DMS79 treated with DMSO at 0.1 percent for 48 hours (cell line): ENCODE data around the gene MLPH.
"Not testable (repeated sequence)": the region's sequence is repeated elsewhere in the genome, so short reads cannot be mapped to it uniquely, and the experiment has no call there.

Experiments
- DNase-seq: peaks from one replicate; lab custom pipeline; 2025; lab: John Stamatoyannopoulos, UW

Gene MLPH

DNA sequence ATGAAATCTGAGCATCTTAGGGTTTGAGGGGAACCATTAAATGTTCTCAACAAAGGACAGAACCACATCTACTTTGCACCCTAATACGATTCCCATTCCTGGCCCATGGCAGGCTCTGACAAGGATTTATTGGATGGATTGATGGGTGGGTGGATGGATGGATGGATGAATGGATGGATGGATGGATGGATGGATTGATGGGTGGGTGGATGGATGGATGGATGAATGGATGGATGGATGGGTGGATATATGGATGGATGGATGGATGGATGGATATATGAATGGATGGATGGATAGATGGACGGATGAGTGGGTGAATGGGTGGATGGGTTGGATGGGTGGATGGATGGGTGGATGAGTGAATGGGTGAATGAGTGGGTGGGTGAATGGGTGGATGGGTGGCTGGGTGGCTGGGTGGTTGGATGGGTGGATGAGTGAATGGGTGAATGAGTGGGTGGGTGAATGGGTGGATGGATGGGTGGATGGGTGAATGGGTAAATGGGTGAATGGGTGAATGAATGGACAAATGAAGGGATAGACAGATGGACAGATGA lies 29.6 kb upstream of the MLPH start:
- no peak for DNase-seq

DNA sequence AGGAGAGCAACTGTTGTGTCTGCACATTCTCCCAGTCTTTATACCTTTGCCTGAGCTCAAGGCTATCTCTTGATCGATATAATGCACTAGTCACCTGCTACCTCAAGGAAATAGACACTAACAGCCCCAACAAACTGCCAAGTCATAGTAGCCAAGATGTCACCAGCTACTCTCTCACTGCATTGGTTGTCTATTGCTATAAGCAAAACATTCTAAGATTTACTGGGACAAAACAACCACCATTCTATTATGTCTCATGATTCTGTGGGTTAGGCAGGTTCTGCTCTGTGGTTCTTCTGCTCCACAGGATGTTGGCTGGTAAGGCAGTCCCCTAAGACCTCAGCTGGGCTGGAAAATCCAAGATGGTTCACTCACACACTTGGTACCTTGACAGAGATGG lies 28.5 kb upstream of the MLPH start:
- no peak for DNase-seq

DNA sequence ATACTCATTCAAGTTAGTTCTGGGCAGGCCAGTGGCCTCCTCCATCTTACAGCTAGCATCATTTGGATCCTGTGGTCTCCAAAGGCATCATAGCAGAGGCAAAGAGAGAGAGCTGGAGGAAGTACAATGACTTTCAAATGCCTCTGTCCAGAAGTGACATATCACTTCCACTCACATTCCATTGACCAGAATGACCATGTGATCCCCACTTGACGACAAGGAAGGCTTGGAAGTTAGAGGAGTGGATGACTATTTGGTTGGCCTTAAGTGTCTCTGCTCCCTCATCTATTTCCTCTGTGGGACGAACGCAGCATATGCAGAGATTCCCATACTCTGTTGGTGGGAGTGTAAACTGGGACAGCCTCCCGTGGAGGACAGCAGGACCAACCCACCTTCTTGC lies 27.8 kb upstream of the MLPH start:
- no peak for DNase-seq

DNA sequence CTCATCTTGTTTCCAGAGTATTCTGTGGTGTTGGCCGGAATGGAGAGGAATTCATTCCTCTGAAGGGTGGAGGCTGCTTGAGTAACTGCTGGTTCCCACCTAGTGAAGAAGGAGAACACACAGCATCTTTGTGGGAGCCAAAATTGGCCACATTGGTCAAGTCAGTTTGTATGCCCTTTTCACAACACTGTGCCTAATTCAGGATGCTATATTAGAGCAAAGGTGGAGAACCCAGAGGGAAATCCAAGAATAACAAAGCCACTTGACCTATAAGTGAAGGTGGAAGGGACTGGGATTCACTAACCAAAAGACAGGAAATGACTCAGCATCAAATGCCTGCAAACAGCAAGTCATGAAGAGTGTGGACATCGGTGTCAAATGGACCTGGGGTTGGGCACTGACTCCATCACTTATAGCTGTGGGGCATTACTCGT lies 27.3 kb upstream of the MLPH start:
- no peak for DNase-seq

DNA sequence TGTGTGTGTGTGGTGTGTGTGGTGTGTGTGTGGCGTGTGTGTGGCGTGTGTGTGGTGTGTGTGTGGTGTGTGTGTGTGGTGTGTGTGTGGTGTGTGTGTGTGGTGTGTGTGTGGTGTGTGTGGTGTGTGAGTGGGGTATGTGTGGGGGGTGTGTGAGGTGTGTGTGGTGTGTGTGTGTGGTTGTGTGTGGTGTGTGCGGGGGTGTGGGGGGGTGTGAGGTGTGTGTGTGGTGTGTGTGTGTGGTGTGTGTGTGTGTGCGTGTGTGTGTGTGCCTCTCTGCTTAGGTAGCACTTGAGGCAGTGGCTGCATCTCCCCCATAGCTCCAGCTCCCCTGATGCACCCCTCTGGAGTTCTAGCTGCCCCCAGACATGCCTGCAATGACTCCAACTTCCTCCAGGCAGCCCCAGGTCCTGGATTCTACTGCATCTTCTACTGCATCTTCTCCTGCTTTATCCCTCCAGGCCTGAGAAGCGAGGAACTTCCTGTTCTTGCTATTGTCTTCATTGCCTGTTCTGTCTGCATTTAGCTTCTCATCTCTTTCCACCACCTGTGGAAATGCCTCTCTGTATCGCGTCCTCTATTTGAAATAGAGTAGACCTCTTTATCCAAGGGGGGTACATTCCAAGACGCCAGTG lies 22.2 kb upstream of the MLPH start:
- DNase-seq, result no peak

DNA sequence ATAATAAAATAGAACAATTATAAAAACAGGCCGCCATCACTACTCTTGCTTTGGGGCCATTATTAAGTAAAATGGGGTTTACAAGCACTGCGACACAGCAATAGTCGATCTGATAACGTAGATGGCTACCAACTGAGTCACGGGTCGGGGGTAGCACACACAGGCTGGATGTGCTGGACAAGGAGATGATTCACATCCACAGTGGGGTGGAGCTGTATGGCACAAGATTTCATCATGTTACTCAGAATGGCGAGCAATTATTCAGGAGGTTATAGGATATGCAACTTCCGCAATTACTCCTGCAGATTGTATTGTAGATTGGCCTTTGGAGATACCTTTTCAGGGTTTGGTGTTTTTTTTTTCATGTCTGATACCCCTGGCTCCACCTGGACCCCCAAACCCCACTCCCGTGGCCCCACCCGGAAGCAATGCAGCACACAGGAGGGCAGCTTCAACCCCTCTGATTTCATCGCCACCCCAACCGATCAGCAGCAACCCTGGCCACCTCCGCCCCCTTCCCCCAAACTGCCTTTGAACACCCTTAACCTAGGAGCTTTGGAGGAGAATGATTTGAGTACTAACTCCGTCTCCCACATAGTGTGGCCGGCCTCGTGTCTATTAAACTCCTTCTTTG lies 21.4 kb upstream of the MLPH start:
- DNase-seq, result no peak

DNA sequence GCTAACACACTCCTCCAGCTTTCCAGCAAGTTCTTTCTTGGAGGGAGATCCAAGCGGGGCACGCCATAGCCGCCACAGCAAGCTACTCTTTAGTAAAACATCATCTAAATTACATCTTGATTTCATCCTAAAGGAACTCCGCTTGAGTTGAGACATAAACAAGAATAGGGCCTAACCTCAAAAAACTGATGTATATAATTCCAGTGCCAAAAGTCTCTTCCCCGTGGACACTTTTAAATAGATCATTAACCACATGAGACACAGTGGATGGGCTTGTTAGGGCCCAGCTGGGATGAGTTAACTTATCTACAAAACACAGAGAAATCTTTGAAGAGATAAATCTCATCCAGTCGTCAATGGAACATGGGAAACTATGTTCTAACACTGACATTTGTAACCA lies 20.8 kb upstream of the MLPH start:
- DNase-seq, result no peak

DNA sequence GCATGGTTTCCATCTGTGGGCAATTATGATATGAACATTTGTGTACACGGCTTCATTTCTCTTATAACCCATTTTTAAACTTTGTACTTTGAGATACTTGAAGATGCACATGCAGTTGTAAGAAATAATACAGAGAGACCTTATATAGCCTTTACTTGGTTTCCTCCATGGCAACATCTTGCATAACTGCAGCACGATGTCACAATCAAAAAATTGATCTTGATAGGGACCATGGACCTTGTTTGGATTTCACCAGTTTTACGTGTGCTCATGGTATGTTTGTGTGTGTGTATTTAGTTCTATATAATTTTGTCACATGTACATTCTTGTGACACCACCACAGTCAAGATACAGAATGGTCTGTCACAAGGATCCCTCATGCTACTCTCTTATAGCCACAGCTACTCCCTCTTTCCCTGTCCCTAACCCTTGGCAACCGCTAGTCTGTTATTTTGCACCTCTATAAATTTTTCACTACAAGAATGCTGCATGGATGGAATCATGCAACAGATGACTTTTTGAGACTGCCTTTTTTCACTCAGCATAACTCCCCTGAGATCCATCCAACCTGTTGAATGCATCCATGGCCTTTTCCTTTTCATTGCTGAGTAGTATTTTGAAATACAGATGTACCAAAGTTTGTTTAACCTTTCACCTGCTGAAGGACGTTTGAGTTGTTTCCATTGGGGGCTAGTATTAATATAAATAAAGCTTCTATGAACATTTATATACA lies 19.4 kb upstream of the MLPH start:
- no peak for DNase-seq

DNA sequence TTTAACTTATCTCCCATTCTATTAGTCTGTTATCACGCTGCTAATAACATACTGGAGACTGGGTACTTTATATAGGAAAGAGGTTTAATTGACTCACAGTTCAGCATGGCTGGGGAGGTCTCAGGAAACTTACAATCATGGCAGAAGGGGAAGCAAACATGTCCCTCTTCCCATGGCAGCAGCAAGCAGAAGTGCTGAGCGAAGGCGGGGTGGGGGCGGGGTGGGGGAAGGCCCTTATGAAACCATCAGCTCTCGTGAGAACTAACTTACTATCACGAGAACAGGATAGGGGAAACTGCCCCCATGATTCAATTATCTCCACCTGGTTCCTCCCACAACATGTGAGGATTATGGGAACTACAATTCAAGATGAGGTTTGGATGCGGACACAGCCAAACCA lies 17.6 kb upstream of the MLPH start:
- DNase-seq, result not testable (repeated sequence)

DNA sequence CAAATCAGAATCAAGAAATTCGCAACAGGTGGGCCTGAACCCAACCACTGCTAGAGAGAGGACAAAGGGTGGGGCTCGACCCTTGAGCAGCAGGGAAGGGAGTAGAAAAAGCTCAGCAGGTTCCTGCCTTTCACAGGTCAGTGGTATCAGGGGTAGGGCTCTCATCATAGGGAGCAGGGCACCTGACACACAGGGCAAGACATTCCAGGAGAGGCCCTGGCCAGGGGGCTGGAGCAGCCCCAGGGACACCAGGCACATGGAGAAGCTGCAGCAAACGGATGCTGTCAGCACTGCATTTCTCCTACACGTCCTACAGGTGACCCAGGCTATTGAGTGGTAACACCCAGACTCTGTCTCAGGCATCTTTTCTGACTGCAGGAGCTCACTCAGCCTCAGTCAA lies 17.2 kb upstream of the MLPH start:
- no peak for DNase-seq

DNA sequence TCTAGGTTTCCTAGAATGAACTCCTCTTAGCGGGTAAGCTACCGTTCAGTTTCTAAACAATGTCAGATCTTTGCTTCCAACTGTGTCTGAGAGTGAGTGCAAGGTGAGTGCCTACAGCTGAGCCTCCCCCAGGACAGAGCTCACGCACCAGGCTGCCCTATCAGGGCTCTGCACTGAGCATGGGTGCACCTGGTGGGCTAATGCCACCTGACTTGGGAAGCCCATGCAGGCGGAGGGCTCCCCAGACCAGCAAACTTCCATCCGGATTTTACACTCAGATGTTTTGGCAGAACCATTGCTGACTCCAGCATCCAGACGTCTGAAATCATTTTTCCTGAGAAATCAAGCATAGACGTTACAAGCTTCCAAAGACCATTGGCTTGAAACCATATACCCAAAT lies 16.1 kb upstream of the MLPH start:
- DNase-seq, result no peak

DNA sequence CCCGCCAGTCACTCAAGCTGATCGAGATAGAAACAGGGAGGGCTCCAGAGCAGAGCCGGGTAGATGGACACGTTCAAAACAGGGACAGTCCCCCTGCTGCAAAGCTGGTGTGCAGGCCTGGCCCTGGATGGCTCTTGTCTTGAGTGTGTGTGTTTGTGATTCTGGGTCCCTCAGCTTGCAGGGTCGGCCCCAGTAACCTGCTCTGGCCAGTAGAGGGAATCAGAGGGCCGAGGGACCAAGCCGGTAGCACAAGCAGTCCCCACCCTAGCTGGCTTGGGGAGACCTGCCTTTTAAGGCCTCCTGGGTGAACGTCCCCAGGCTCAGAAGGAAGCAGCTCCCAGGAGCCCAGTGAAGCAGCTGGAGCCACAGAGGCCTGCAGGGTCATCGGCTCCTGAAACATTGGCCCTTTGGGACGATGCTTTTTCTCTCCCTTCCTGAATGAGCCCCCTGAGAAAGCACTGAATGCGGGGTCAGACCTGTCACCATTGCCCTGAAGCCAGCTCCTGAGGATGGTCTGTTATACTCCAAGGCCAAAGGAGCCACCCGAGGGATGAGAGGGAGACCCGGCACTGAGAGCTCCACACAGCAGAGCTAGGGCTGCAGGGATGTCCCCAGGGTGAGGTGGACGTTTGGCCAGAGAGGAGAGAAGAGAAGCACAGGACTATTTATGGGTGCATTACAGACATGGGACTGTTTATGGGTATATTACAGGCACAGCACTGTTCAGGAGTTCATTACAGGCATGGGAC lies 15.4 kb upstream of the MLPH start:
- DNase-seq, result no peak

DNA sequence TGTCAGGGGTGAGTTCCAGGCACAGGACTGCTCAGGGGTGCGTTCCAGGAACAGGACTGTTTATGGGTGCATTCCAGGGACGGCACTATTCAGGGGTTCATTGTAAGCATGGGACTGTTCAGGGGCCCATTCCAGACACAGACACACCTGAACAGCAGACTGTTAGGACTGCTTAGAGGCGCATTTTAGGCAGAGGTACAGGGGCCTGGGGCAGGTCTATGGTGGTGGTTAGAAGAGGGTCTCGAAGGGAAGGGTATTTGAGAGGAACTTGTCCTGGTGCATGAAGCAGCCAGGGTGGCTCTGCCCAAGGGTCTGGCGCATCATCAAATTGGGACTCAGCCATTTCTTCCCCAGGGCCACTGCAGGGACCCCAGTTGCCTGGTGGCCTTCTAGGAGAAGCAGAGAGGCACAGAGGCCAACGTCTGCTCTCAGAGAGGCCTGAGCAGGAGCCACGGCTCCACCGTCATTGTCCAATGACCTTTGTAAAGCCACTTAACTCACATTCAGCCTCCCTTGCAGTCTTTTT lies 14.8 kb upstream of the MLPH start:
- no peak for DNase-seq

DNA sequence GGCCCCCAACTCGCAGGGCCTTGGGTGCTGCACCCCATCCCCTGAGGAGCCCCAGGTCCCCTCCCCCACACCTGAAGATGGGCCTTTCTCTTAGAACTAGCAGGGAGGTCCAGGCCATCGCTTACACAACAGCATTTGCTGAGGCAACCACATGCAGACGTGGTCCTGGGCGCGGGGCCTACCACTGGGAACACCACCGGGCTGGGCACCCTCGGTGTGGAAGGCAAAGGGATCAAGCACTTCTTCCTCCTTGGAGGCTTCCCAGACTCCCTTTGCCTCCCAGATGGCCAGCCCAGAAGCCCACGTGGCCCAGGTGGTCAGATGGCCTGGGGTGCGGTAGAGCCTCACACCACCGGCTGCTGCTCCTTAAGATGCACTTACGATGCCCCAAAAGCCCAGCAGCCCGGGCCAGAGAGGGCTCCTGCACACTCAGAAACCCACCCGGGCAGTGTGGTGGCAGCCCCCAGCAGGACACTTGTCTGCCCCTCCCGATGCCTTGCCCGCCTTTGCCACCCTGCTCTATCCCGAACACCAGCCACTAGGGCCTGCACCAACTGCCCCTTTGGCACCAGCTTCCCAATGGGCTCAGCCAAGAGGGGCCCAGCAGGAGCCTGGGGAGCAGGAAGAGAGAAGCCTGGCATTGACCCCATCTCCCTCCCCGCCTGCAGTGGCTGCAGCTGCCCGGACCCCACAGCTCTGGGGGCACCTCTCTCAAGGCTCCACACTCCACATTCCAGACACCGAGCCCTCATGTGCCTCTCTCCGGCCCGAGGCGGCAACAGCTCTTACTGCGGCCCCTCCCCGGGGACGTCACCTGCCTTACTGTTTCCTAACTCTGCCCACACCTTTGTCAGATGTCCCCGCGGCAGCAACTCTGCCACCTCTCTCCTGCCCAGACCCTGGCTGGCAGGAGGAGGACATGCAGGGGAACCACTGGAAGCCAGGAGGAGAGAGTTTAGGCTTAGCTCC lies 13.9 kb upstream of the MLPH start:
- DNase-seq, result no peak

DNA sequence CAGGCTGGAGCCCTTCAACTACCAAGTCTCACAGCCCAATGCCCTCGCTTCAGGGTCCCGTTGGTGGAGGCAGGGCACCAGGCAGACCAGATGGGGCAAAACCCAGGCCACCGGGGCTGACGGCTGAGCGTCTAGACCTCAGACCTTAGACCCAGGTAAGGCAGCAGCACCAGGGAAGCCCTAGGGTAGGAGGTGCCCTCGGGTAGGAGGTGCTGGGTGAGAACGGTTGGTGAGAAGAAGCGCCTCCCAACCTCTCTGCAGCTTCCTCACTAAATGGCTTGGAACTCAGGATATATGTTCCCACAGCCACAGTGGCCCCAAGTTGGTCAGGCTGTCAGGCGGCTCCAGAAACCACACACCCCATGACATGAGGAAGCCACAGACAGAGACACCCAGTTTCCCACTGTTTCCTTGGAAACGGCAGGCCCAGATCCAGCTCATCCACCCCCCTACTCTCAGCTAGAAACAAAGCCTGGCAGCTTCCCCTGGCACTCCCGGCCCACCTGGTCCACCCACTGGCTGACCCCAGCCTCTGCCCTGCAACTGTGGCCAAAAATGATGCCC lies 13.1 kb upstream of the MLPH start:
- DNase-seq, result no peak

DNA sequence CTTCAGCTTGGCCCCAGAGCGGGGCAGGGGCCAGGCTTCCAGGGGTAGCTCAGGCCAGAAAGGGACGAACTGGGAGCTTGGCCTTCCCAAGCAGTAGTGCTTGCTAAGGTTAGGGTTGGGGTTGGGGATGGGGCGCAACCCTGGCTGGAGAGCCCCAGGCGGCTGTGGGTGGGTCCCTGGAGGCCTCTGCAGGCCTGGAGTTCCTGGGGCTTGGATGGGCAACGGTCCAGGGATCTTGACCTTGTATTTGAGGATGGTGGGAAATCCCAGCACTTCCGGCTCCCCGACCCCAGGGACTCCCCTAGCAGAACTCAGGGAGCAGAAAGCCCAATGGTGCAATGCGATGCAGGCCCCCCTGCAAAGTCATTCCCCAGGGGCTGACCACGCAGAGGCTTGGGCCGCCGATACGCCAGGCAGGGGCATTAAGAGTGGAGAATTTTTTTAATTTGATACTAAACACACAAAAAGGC lies 12.6 kb upstream of the MLPH start:
- DNase-seq, result no peak

DNA sequence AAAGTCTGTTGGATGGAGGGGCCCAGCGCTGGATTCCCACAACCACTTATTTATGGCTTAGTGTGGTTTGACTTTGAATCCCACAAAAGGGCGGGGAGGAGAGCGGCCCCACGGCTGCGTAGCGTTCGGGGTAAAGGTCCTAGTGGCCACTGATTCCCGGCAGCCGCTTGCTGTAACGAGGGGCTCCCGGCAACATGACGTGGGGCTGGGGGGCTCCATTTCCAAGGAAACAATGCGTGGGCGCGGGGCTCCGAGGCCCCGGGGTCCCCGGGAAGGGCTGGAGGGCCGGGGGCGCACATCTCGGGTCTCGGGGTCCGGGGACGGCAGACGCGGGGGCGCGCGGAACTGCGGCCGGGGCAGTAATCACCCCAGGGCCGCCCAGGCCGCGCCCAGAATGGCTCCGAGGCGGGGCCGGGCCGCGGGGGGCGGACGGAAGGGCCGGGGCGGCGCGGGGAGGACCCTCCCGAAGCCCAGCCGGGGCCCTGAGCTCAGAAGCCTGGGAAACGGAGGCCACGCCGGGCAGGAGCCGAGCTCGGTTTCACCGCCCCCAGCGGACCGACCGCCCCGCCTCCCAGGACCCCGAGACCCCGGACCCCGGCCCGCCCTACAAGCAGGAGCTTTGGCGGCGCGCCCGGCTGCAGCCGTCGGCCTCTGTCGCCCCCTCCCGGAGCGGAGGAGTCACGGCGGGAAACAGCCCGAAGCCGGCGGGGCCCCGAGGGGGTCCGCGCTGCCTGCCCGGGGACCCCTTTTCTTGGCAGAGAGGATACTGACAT lies 11.9 kb upstream of the MLPH start:
- DNase-seq, result peak; percentile 50

DNA sequence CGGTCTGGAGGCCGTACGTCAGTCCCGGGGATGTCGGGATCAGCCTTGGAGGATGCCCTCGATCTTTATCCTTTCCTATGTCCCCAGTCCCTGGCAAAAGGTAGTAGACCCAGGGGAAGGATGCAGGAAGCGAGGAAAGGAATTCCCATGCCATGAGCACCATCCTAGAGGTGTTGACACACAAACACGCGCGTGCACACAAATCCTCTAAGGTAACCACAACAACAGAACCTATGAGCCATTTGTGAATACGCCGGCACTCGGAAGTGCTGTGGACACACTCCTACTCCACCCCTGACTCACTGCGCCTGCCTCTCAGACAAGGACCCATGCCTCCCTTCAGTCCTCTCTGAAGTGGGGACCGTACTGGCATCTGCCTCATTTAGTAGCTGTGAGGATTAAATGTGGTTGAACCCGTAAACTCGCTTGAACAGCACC lies 11.3 kb upstream of the MLPH start:
- DNase-seq, result no peak

DNA sequence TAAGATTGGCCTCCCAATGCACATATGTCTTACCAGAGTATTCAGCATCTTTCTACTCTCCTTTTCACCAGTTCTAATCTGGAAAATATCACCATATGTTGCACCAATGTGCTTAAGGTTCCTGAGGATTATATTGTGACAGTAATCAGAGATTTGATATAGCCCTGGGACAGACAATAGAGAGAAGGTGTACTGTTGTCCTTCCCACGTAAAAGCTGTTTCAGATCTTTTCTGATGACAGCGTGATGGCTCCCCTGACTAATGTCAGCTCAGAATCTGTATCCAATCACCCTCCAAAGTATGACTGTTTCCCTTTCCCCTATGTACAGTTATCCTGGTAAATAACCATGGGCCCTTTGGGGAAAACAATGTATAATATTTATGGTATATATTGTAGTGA lies 9.0 kb upstream of the MLPH start:
- no peak for DNase-seq

DNA sequence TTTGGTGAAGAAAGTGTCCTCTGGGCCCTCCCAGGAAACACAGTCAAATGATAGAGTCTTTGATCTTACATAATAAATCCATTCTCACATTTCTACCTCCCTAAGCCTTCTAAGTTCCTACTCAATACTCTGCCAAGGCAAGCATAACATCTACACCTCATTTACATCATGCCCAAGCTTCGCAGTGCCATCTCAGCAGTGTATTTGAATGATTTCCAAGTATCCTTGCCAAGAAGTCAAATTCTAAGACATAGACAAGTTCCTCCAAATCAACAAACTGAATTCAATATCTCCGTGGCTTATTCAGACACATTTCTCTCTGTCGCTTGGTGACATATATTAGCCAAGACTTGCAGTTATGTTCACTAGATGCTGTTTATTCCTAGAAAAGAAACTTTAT lies 8.1 kb upstream of the MLPH start:
- no peak for DNase-seq
